Panc1 (cell line): ENCODE data around the gene TMEM88.

ENCODE experiments used
- POLR2AphosphoS5 ChIP-seq: IDR thresholded peaks from 2 replicates; pipeline ENCODE4 v1.6.1; 2012; ENCODE audit warnings: mild to moderate bottlenecking, low read depth, low read length, moderate library complexity
- SIN3A ChIP-seq: IDR thresholded peaks from 2 replicates; pipeline ENCODE4 v1.6.1; 2012; ENCODE audit warnings: low read depth, mild to moderate bottlenecking, low read length, moderate library complexity, borderline replicate concordance; ENCODE audit not compliant: insufficient read depth
- TF ChIP-seq, protein P1 (sequence below): fragments of 450-650 bp; IDR thresholded peaks from 2 replicates; pipeline ENCODE4 v1.5.1; 2017; ENCODE audit warnings: mild to moderate bottlenecking
- TF ChIP-seq, protein P2 (sequence below), 2 experiments: IDR thresholded peaks; 2 replicates each; pipeline ENCODE4 v1.6.1; 2011 to 2012; ENCODE audit warnings: low read depth in 2 of 2, control low read depth in 1 of 2, low read length in 1 of 2, mild to moderate bottlenecking in 1 of 2, moderate library complexity in 1 of 2; ENCODE audit not compliant: insufficient read depth in 1 of 2

GRCh38 chr17:7855660-7856010, 769 bp downstream of the TMEM88 start:
- TF ChIP-seq SIN3A, result no peak
- TF ChIP-seq, protein P1, sequence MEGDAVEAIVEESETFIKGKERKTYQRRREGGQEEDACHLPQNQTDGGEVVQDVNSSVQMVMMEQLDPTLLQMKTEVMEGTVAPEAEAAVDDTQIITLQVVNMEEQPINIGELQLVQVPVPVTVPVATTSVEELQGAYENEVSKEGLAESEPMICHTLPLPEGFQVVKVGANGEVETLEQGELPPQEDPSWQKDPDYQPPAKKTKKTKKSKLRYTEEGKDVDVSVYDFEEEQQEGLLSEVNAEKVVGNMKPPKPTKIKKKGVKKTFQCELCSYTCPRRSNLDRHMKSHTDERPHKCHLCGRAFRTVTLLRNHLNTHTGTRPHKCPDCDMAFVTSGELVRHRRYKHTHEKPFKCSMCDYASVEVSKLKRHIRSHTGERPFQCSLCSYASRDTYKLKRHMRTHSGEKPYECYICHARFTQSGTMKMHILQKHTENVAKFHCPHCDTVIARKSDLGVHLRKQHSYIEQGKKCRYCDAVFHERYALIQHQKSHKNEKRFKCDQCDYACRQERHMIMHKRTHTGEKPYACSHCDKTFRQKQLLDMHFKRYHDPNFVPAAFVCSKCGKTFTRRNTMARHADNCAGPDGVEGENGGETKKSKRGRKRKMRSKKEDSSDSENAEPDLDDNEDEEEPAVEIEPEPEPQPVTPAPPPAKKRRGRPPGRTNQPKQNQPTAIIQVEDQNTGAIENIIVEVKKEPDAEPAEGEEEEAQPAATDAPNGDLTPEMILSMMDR, result no peak
- TF ChIP-seq, protein P2, sequence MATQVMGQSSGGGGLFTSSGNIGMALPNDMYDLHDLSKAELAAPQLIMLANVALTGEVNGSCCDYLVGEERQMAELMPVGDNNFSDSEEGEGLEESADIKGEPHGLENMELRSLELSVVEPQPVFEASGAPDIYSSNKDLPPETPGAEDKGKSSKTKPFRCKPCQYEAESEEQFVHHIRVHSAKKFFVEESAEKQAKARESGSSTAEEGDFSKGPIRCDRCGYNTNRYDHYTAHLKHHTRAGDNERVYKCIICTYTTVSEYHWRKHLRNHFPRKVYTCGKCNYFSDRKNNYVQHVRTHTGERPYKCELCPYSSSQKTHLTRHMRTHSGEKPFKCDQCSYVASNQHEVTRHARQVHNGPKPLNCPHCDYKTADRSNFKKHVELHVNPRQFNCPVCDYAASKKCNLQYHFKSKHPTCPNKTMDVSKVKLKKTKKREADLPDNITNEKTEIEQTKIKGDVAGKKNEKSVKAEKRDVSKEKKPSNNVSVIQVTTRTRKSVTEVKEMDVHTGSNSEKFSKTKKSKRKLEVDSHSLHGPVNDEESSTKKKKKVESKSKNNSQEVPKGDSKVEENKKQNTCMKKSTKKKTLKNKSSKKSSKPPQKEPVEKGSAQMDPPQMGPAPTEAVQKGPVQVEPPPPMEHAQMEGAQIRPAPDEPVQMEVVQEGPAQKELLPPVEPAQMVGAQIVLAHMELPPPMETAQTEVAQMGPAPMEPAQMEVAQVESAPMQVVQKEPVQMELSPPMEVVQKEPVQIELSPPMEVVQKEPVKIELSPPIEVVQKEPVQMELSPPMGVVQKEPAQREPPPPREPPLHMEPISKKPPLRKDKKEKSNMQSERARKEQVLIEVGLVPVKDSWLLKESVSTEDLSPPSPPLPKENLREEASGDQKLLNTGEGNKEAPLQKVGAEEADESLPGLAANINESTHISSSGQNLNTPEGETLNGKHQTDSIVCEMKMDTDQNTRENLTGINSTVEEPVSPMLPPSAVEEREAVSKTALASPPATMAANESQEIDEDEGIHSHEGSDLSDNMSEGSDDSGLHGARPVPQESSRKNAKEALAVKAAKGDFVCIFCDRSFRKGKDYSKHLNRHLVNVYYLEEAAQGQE (IDR thresholded peaks at IDR 0.05; ENCODE audit: insufficient read depth in 1 of 2, low read depth in 2 of 2, low read length in 1 of 2), result no peak
- no peak for TF ChIP-seq POLR2AphosphoS5
